ENCODE measurements around the gene USH2A.

DNA sequence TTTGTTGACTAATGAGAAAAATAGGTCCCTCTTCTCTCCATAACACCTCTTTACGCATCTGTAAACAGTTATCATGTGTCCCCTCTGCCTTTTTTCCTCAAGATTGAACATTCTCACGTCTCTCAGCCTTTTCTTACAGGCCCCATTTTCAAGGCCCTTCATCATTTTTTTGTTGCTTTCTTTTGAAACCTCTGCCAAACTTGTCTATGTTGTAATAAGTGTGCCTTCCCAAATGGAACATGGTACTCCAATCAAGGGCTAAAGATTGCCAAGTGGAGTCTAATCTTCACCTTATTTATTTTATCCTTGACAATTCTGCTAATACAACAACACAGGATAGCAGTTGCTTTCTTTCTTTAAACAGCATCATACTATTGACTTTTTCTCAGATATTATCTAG, 280.3 kb downstream of the USH2A start:
- no peak for TF ChIP-seq POLR2A (IDR thresholded peaks at IDR 0.05; ENCODE audit: low read depth, low read length)
- no peak for TF ChIP-seq POLR2AphosphoS5 (IDR thresholded peaks at IDR 0.05; ENCODE audit: low read depth, low read length)
